Measurements from ENCODE around the gene SSC5D. TPM values are rescaled to one million over a fixed set of nuclear protein-coding genes. Genes with fewer than 3 reads are reported as not detected.

The SSC5D gene
- total and polyA plus RNA-seq, 9 of the 15 experiments (the other 6 are each of a cell fraction or from before 2014, with no cell fraction given) = 0.04 to 0.71 (median 0.14) TPM; not detected in 2

- no peak for TF ChIP-seq TRIM25 (IDR thresholded peaks at IDR 0.05; ENCODE audit: borderline replicate concordance)
- no peak for TF ChIP-seq CBFB (CRISPR knock-in tag; IDR thresholded peaks at IDR 0.05)
- TF ChIP-seq RBFOX2 (IDR thresholded peaks at IDR 0.05; ENCODE audit: low read depth, low read length) = peak; percentile 23; the same call in 1 of the 2 replicates
- no peak for TF ChIP-seq NCOA4 (IDR thresholded peaks at IDR 0.05; ENCODE audit: partially characterized antibody)
- no peak for TF ChIP-seq DNMT1 (IDR thresholded peaks at IDR 0.05)
- TF ChIP-seq ZNF77 (CRISPR knock-in tag; IDR thresholded peaks at IDR 0.05) = no peak
- TF ChIP-seq KLF1 (tag; IDR thresholded peaks at IDR 0.05) = no peak
- TF ChIP-seq NFE2 (IDR thresholded peaks at IDR 0.05; ENCODE audit: low read depth) = no peak
- TF ChIP-seq ZNF384 (IDR thresholded peaks at IDR 0.05; ENCODE audit: low read depth, low read length) = no peak
- TF ChIP-seq FOSL1 (tag; conservative IDR thresholded peaks at IDR 0.05) = no peak
- peak; percentile 82 for TF ChIP-seq POLR2G (IDR thresholded peaks at IDR 0.05; ENCODE audit: low read depth, low read length)
- peak; percentile 60 for TF ChIP-seq RBM22 (IDR thresholded peaks at IDR 0.05; ENCODE audit: low read depth, low read length, poor library complexity, severe bottlenecking)
- TF ChIP-seq SAFB (IDR thresholded peaks at IDR 0.05; ENCODE audit: borderline replicate concordance, low read depth, low read length) = no peak
- no peak for TF ChIP-seq MYC (IDR thresholded peaks at IDR 0.05; ENCODE audit: low read depth, low read length)
- TF ChIP-seq MYC (CRISPR knock-in tag; IDR thresholded peaks at IDR 0.05; ENCODE audit: borderline replicate concordance, low read depth) = no peak
- no peak for TF ChIP-seq HMGXB4 (CRISPR knock-in tag; IDR thresholded peaks at IDR 0.05)
- TF ChIP-seq KDM5B (IDR thresholded peaks at IDR 0.05; ENCODE audit: insufficient replicate concordance, low read depth, low read length) = peak; percentile 66
- no peak for TF ChIP-seq MITF (IDR thresholded peaks at IDR 0.05)
- TF ChIP-seq HSF4 (CRISPR knock-in tag; IDR thresholded peaks at IDR 0.05; ENCODE audit: borderline replicate concordance) = no peak
- no peak for TF ChIP-seq CBX5 (IDR thresholded peaks at IDR 0.05; ENCODE audit: borderline replicate concordance, low read depth)
- TF ChIP-seq HNRNPK (IDR thresholded peaks at IDR 0.05; ENCODE audit: low read depth, low read length, poor library complexity, severe bottlenecking) = no peak
- TF ChIP-seq PTBP1 (IDR thresholded peaks at IDR 0.05; ENCODE audit: low read depth, low read length) = 0 out of 2 replicates have a peak, but pooled peaks have one; percentile 25
Measured at GRCh38 chr19:55451965-55452748, 36.1 kb upstream of the SSC5D start (continued).
